ENCODE measurements around the gene CXCL11.
A peak's percentile ranks its signal among the peaks of the same experiment; 100 is the strongest.

The CXCL11 gene

DNA sequence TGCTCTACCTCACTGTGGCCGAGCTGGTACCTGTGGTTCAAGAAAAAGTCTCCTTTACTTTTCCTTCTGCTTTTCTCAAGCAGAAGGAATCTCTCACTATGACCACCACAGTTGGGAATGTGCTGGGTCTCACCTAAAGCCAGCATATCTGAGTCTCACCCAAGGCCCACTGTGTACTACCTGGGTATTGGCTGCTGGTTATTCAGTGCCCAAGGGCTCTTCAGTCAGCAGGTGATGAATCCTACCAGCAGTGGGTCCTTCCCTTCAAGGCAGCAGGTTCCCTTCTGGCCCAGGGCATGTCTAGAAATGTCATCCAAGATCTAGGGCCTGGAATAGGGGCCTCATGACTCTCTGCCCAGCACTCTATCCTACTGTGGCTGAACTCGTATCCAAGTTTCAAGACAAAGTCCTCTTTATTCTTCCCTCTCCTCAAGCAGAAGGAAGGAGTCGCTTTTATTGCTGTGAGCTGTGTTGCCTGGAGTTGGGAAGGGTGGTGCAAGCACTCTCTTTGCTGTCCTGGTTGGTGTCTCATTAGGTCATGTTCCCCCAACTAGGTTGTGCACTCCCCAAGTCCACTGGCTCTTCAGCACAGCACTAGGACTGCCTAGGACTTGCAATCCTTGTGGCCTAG lies 18.7 kb downstream of the CXCL11 start:
- no peaks in the 10 kb centered on the region for H3K36me3 Mint-ChIP-seq (ENCODE audit: low read depth)
- TF ChIP-seq, protein P1, sequence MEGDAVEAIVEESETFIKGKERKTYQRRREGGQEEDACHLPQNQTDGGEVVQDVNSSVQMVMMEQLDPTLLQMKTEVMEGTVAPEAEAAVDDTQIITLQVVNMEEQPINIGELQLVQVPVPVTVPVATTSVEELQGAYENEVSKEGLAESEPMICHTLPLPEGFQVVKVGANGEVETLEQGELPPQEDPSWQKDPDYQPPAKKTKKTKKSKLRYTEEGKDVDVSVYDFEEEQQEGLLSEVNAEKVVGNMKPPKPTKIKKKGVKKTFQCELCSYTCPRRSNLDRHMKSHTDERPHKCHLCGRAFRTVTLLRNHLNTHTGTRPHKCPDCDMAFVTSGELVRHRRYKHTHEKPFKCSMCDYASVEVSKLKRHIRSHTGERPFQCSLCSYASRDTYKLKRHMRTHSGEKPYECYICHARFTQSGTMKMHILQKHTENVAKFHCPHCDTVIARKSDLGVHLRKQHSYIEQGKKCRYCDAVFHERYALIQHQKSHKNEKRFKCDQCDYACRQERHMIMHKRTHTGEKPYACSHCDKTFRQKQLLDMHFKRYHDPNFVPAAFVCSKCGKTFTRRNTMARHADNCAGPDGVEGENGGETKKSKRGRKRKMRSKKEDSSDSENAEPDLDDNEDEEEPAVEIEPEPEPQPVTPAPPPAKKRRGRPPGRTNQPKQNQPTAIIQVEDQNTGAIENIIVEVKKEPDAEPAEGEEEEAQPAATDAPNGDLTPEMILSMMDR (IDR thresholded peaks at IDR 0.05; ENCODE audit: unreplicated experiment in 3 of 3), result no peak
- no peak overlapping the region for H3K27ac Mint-ChIP-seq
- H3K27me3 Mint-ChIP-seq (ENCODE audit: low read depth), result no peaks in the 10 kb centered on the region
- H3K4me1 Mint-ChIP-seq, result peaks cover 13% of the 10 kb centered on the region
- no peak overlapping the region for H3K4me3 Mint-ChIP-seq
- no peaks in the 10 kb centered on the region for H3K9me3 Mint-ChIP-seq

DNA sequence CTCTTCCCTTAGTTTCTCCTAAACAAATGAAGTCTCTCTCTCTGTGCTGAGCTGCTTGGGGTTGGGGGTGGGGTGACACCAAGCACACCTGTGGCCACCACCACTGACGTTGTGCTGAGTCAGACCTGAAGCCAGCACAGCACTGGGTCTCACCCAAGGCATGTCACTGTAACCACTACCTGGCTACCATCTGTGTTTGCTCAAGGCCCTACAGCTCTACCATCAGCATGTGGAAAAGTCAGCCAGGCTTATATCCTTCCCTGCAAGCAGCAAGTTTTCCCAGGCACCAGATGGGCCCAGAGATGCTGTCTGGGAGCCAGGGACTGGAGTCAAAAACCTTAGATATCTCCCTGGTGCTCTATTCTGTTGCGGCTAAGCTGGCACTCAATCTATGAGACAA lies 19.5 kb downstream of the CXCL11 start:
- Mint-ChIP-seq H3K27me3 (ENCODE audit: low read depth) (no peaks in the 10 kb centered on the region), H3K27ac (no peak overlapping the region), H3K36me3 (ENCODE audit: low read depth) (no peaks in the 10 kb centered on the region), H3K4me3 (no peak overlapping the region), H3K4me1 (peaks cover 20% of the 10 kb centered on the region), H3K9me3 (no peaks in the 10 kb centered on the region)
- TF ChIP-seq, protein P1 (IDR thresholded peaks at IDR 0.05; ENCODE audit: unreplicated experiment in 3 of 3), result no peak

- Mint-ChIP-seq H3K4me3 (no peak overlapping the region), H3K36me3 (ENCODE audit: low read depth) (no peaks in the 10 kb centered on the region), H3K4me1 (peaks cover 22% of the 10 kb centered on the region), H3K9me3 (no peaks in the 10 kb centered on the region), H3K27me3 (ENCODE audit: low read depth) (no peaks in the 10 kb centered on the region), H3K27ac (peak overlapping the region in 2 of 3 experiments; percentile 30 to 99)
- TF ChIP-seq, protein P1 (IDR thresholded peaks at IDR 0.05; ENCODE audit: unreplicated experiment in 3 of 3), result no peak
These were observed 22.3 kb downstream of the CXCL11 start for GRCh38 chr4:76013540-76013939.

GRCh38 chr4:76012388-76012801 lies 23.5 kb downstream of the CXCL11 start:
- Mint-ChIP-seq H3K4me1 (peaks cover 22% of the 10 kb centered on the region), H3K27ac (peak overlapping the region; percentile 96 to 99 (median 97)), H3K36me3 (ENCODE audit: low read depth) (no peaks in the 10 kb centered on the region), H3K4me3 (no peak overlapping the region), H3K9me3 (no peaks in the 10 kb centered on the region), H3K27me3 (ENCODE audit: low read depth) (no peaks in the 10 kb centered on the region)
- TF ChIP-seq, protein P1 (IDR thresholded peaks at IDR 0.05; ENCODE audit: unreplicated experiment in 3 of 3), result no peak

DNA sequence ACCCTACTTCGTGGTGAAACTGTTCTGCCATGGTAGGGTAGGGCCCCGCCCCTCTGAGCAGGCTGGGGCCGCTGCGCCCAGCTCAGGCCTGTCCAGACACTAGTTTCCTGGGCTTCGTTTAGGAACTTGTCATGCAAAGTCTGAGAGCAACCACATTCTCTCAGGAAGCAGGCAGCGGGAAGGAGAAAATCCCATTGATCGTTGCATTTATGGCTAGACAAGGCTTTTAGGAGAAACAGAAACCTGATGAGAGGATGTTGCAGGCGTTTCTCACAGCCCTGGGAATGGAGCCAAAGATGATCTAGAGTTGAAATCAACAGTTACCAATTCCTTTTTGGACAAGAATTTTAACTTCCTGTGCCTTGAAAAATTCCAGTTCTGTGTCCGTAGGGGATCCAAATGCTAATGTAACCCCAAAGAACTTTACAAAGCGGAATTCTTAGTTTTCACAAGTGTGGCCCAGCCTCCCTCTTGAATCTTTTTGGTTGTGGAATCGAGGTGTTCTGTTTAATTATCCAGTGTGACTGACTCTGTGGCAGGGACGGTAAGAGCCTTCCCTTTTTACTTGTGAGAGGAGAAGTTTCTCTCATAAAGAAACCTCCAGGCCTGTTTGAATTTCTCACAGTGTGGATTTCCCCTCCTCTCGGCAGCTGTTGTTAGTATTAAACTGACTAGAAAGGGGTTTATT lies 24.0 kb downstream of the CXCL11 start:
- Mint-ChIP-seq H3K9me3 (no peaks in the 10 kb centered on the region), H3K36me3 (ENCODE audit: low read depth) (no peaks in the 10 kb centered on the region), H3K27me3 (ENCODE audit: low read depth) (no peaks in the 10 kb centered on the region), H3K27ac (peak overlapping the region; percentile 96 to 99 (median 97)), H3K4me3 (no peak overlapping the region), H3K4me1 (peaks cover 22% of the 10 kb centered on the region)
- TF ChIP-seq, protein P1 (IDR thresholded peaks at IDR 0.05; ENCODE audit: unreplicated experiment in 3 of 3), result no peak

Data from nephron (organoid).